ENCODE results near the gene MDFIC.

The MDFIC gene

GRCh38 chr7:115005953-115006352 lies 84.1 kb downstream of the MDFIC start:
- TF ChIP-seq, protein P1, sequence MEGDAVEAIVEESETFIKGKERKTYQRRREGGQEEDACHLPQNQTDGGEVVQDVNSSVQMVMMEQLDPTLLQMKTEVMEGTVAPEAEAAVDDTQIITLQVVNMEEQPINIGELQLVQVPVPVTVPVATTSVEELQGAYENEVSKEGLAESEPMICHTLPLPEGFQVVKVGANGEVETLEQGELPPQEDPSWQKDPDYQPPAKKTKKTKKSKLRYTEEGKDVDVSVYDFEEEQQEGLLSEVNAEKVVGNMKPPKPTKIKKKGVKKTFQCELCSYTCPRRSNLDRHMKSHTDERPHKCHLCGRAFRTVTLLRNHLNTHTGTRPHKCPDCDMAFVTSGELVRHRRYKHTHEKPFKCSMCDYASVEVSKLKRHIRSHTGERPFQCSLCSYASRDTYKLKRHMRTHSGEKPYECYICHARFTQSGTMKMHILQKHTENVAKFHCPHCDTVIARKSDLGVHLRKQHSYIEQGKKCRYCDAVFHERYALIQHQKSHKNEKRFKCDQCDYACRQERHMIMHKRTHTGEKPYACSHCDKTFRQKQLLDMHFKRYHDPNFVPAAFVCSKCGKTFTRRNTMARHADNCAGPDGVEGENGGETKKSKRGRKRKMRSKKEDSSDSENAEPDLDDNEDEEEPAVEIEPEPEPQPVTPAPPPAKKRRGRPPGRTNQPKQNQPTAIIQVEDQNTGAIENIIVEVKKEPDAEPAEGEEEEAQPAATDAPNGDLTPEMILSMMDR (IDR thresholded peaks at IDR 0.05): no peak
- Mint-ChIP-seq H3K4me3 (no peak overlapping the region), H3K9me3 (no peaks in the 10 kb centered on the region), H3K27ac (no peak overlapping the region), H3K27me3 (ENCODE audit: low read depth, poor library complexity) (no peaks in the 10 kb centered on the region), H3K4me1 (peaks cover 40% of the 10 kb centered on the region), H3K36me3 (ENCODE audit: low read depth) (no peaks in the 10 kb centered on the region)
- DNase-seq: peak; percentile 8

DNA sequence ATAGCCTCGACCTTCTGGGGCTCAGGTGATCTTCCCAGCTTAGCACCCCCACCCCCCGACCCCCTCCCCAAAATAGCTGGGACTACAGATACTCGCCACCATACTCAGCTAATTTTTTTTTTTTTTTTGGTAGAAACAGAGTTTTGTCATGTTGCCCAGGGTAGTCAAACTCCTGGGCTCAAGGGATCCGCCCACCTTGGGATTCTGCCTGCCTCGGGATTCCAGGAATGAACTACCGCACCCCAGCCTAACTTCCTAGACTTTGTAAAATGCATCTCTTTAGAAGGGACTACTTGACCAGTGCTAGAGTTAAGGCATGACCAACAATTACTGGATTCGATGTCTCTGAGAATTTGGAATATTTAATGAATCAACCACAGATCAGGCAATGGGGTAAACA lies 85.9 kb downstream of the MDFIC start:
- Mint-ChIP-seq H3K9me3 (no peaks in the 10 kb centered on the region), H3K4me1 (peaks cover 36% of the 10 kb centered on the region), H3K27ac (no peak overlapping the region), H3K27me3 (ENCODE audit: low read depth, poor library complexity) (no peaks in the 10 kb centered on the region), H3K4me3 (no peak overlapping the region), H3K36me3 (ENCODE audit: low read depth) (peaks cover 6% of the 10 kb centered on the region)
- TF ChIP-seq, protein P1 (IDR thresholded peaks at IDR 0.05): no peak
- no peak for DNase-seq

DNA sequence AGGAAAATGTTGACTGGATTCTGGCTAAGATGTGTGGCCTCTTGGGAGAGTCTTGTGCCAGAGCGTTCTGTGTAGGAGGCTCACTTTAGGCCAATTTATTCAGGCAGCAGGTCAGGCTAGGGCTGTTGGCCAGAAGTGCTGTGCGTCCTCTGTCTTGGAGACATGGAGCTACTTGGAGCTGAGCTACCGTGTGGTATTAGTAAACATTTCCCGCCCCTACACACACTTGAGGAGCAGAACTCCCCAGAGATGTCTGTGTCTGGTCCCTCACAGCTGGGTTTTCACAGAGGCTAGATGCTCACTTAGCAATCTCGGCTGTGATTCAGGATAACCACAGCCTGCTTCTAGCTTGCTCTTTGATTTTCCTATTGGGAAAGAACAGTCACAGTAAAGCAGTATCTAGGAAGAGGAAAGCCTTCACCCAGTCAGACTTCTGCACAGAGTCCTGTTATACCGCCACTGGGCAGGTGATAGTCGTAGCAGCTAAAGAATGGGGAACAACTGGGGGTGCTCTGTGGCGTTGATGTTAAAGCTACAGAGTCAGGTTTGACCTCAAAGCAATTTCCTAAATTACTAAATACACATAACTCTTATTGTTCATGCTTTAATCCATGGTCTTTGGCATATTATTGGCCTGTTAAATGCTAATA lies 86.7 kb downstream of the MDFIC start:
- Mint-ChIP-seq H3K36me3 (ENCODE audit: low read depth) (peaks cover 6% of the 10 kb centered on the region), H3K9me3 (no peaks in the 10 kb centered on the region), H3K27ac (no peak overlapping the region), H3K27me3 (ENCODE audit: low read depth, poor library complexity) (no peaks in the 10 kb centered on the region), H3K4me3 (no peak overlapping the region), H3K4me1 (peaks cover 28% of the 10 kb centered on the region)
- DNase-seq: no peak
- TF ChIP-seq, protein P1 (IDR thresholded peaks at IDR 0.05): no peak

DNA sequence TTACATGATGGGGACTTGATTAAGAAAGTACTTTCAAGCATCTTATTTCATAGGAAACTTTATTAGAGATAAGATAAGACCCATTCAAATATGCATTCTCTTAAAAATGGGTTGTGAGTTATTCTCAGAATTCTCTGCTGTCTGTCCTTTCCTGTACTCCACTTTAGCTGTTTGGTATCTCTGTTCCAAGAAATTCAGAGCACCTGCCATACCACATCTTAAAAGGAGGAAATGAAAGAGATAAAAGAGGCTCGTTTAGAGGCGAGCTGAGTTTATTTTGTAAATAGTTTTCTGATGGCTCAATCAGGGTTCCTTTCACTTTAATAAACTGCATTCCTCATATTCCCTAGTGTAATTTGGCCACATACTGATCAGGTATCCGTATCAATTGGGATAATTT lies 87.2 kb downstream of the MDFIC start:
- H3K27ac Mint-ChIP-seq: no peak overlapping the region
- TF ChIP-seq, protein P1 (IDR thresholded peaks at IDR 0.05): no peak
- H3K27me3 Mint-ChIP-seq (ENCODE audit: low read depth, poor library complexity): no peaks in the 10 kb centered on the region
- H3K9me3 Mint-ChIP-seq: no peaks in the 10 kb centered on the region
- peaks cover 28% of the 10 kb centered on the region for H3K4me1 Mint-ChIP-seq
- peaks cover 6% of the 10 kb centered on the region for H3K36me3 Mint-ChIP-seq (ENCODE audit: low read depth)
- no peak overlapping the region for H3K4me3 Mint-ChIP-seq
- DNase-seq: no peak

- TF ChIP-seq, protein P1 (IDR thresholded peaks at IDR 0.05): no peak
- H3K27ac Mint-ChIP-seq: no peak overlapping the region
- DNase-seq: no peak
- H3K4me3 Mint-ChIP-seq: no peak overlapping the region
- H3K27me3 Mint-ChIP-seq (ENCODE audit: low read depth, poor library complexity): no peaks in the 10 kb centered on the region
- H3K4me1 Mint-ChIP-seq: peaks cover 25% of the 10 kb centered on the region
- H3K9me3 Mint-ChIP-seq: no peaks in the 10 kb centered on the region
- H3K36me3 Mint-ChIP-seq (ENCODE audit: low read depth): peaks cover 6% of the 10 kb centered on the region
Observed at GRCh38 chr7:115009736-115010440, 88.0 kb downstream of the MDFIC start.

DNA sequence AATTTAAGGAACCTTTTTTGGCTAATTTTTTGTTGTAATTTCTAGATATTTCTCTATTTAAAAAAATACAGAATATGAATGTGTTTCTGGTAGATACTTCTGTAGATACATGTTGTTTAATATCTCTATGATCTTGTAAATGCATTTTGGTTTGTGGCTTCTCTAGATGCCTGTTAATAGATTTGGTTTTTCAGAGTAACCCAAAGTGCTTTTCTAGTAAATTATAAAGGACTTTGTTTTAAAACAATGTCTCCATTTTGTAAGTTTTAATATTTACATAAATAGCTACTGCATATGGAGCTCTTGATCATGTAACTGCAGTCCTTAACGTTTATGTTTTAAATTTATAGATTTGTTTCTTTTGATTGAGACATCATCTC lies 88.5 kb downstream of the MDFIC start:
- Mint-ChIP-seq H3K9me3 (no peaks in the 10 kb centered on the region), H3K4me3 (no peak overlapping the region), H3K27ac (no peak overlapping the region), H3K27me3 (ENCODE audit: low read depth, poor library complexity) (no peaks in the 10 kb centered on the region), H3K36me3 (ENCODE audit: low read depth) (peaks cover 8% of the 10 kb centered on the region), H3K4me1 (peaks cover 19% of the 10 kb centered on the region)
- no peak for DNase-seq
- TF ChIP-seq, protein P1 (IDR thresholded peaks at IDR 0.05): no peak
